HCT116 (cell line): ENCODE results near the gene STON2. TPM values are rescaled to one million over a fixed set of nuclear protein-coding genes. Genes with fewer than 3 reads are reported as not detected.

Experiments
- ATAC-seq: fragments of 200-7000 bp; cut with Tn5 transposase; 2 replicates; pipeline ENCODE4 v1.9.1; 2020; ENCODE audit warnings: mild to moderate bottlenecking, moderate library complexity
- BruUV-seq: library from RNA; stranded (reverse); fragments of 400-500 nt; replicated peaks from 2 replicates; lab custom pipeline; 2021; lab: Mats Ljungman, UMichigan
- CTCF ChIA-PET: fragments of 300-600 bp; sonication (Branson Sonifier 250); formaldehyde crosslinking; loops from one replicate; lab custom pipeline; 2021; ENCODE audit warnings: antibody characterized with exemption; lab: Charles Lee
- POLR2A ChIA-PET: fragments of 300-600, 350-600 bp; sonication (Branson Sonifier 250); formaldehyde crosslinking; loops from one replicate; lab custom pipeline; 2021; ENCODE audit warnings: antibody characterized with exemption; lab: Charles Lee
- RAD21 ChIA-PET, 2 experiments: fragments of 300-600 bp; sonication (Branson Sonifier 250); formaldehyde crosslinking; loops; one replicate each; lab custom pipeline; 2023; ENCODE audit warnings: low total read pairs in 2 of 2; ENCODE audit not compliant: uncharacterized antibody in 2 of 2, unreplicated experiment in 2 of 2, low non-redundant PET in 1 of 2; lab: Charles Lee
- DNase-seq: peaks from one replicate; pipeline ENCODE4 v3.0.0-alpha.2; 2010; ENCODE audit warnings: low read depth, low spot score
- H2AFZ ChIP-seq: fragments of 200-600 bp; shearing (Covaris generic), sonication (generic); 2 replicates; pipeline ENCODE4 v1.6.1; 2017; ENCODE audit warnings: low read depth, mixed run types, mixed read lengths, antibody characterized with exemption, low read length; ENCODE audit not compliant: poor library complexity, severe bottlenecking
- H3K27ac ChIP-seq: 2 replicates; pipeline ENCODE4 v1.5.1; 2012; ENCODE audit warnings: low read depth, low read length
- H3K27me3 ChIP-seq: fragments of 200-600 bp; sonication (generic); 2 replicates; pipeline ENCODE4 v1.6.1; 2016; ENCODE audit warnings: mixed run types, low read length, mixed read lengths; ENCODE audit not compliant: insufficient read depth
- H3K36me3 ChIP-seq, 2 experiments: fragments of 200-500 bp in 1 of 2; fragments of 200-600 bp in 1 of 2; sonication (Bioruptor generic) in 1 of 2; sonication (generic) in 1 of 2; 2 replicates each; pipeline versions ENCODE4 v1.5.1 to v1.6.1; 2014 to 2016; ENCODE audit warnings: low read length in 2 of 2, inconsistent platforms in 1 of 2, mixed read lengths in 1 of 2, mixed run types in 1 of 2; ENCODE audit not compliant: insufficient read depth in 2 of 2, control insufficient read depth in 1 of 2
- H3K4me1 ChIP-seq, 2 experiments: fragments of 200-600 bp in 1 of 2; sonication (generic) in 1 of 2; 2 replicates each; pipeline versions ENCODE4 v1.5.1 to v1.6.1; 2012 to 2017; ENCODE audit warnings: low read length in 2 of 2, inconsistent platforms in 1 of 2, mild to moderate bottlenecking in 1 of 2, mixed read lengths in 1 of 2, mixed run types in 1 of 2, moderate library complexity in 1 of 2; ENCODE audit not compliant: insufficient read depth in 2 of 2, control insufficient read depth in 1 of 2
- H3K4me2 ChIP-seq: fragments of 200-600 bp; sonication (generic); 2 replicates; pipeline ENCODE4 v1.6.1; 2017; ENCODE audit warnings: mixed run types, low read length, mixed read lengths
- H3K4me3 ChIP-seq, 2 experiments: fragments of 200-600 bp in 1 of 2; sonication (generic) in 1 of 2; replicated peaks in 1 of 2; 2 replicates each; pipeline ENCODE4 v1.5.1; 2011 to 2016; ENCODE audit warnings: low read length in 2 of 2, control low read depth in 1 of 2, low read depth in 1 of 2, mild to moderate bottlenecking in 1 of 2, mixed read lengths in 1 of 2, mixed run types in 1 of 2
- H3K79me2 ChIP-seq: fragments of 200-600 bp; sonication (generic); 2 replicates; pipeline ENCODE4 v1.6.1; 2017; ENCODE audit warnings: mild to moderate bottlenecking, mixed run types, low read length, moderate library complexity, mixed read lengths; ENCODE audit not compliant: insufficient read depth
- H3K9ac ChIP-seq: fragments of 200-600 bp; sonication (generic); 2 replicates; pipeline ENCODE4 v1.6.1; 2016; ENCODE audit warnings: low read length, mixed read lengths
- H3K9me2 ChIP-seq: fragments of 200-600 bp; sonication (generic), shearing (Covaris generic); 2 replicates; pipeline ENCODE4 v1.6.1; 2017; ENCODE audit warnings: mixed run types, mild to moderate bottlenecking, moderate library complexity; ENCODE audit not compliant: insufficient read depth
- H3K9me3 ChIP-seq, 2 experiments: fragments of 200-500 bp in 1 of 2; fragments of 200-600 bp in 1 of 2; sonication (Bioruptor generic) in 1 of 2; sonication (generic) in 1 of 2; 2 replicates each; pipeline ENCODE4 v1.6.1; 2014 to 2017; ENCODE audit warnings: low read length in 2 of 2, mixed read lengths in 2 of 2, inconsistent platforms in 1 of 2, low read depth in 1 of 2, mild to moderate bottlenecking in 1 of 2, mixed run types in 1 of 2, moderate library complexity in 1 of 2; ENCODE audit not compliant: control insufficient read depth in 1 of 2, insufficient read depth in 1 of 2
- H4K20me1 ChIP-seq: fragments of 200-600 bp; sonication (generic), shearing (Covaris generic); 2 replicates; pipeline ENCODE4 v1.6.1; 2017; ENCODE audit warnings: mixed run types, mild to moderate bottlenecking, moderate library complexity; ENCODE audit not compliant: insufficient read depth
- CEBPB ChIP-seq: IDR thresholded peaks from 2 replicates; pipeline ENCODE4 v1.6.1; 2012; ENCODE audit warnings: low read depth
- CTCF ChIP-seq, 3 experiments: fragments of 200-600 bp in 1 of 3; sonication (generic) in 1 of 3; IDR thresholded peaks in 2 of 3; conservative IDR thresholded peaks in 1 of 3; 2 replicates each; pipeline ENCODE4 v1.5.1; 2012 to 2017; ENCODE audit warnings: low read depth in 2 of 3, low read length in 2 of 3, antibody characterized with exemption in 1 of 3, borderline replicate concordance in 1 of 3, control low read depth in 1 of 3, mild to moderate bottlenecking in 1 of 3, mixed read lengths in 1 of 3, mixed run types in 1 of 3, moderate library complexity in 1 of 3; ENCODE audit not compliant: insufficient read depth in 1 of 3
- EGR1 ChIP-seq: IDR thresholded peaks from 2 replicates; pipeline ENCODE4 v1.6.1; 2012; ENCODE audit warnings: low read depth
- EZH2 ChIP-seq: fragments of 200-600 bp; sonication (generic); IDR thresholded peaks from 2 replicates; pipeline ENCODE4 v1.6.1; 2017; ENCODE audit warnings: antibody characterized with exemption, mixed run types
- JUND ChIP-seq: IDR thresholded peaks from 2 replicates; pipeline ENCODE4 v1.6.1; 2012
- MAX ChIP-seq: IDR thresholded peaks from 2 replicates; pipeline ENCODE4 v1.6.1; 2012
- POLR2A ChIP-seq: IDR thresholded peaks from 2 replicates; pipeline ENCODE4 v1.7.0; 2011; ENCODE audit warnings: borderline replicate concordance; ENCODE audit not compliant: insufficient read depth, insufficient read length; ENCODE audit errors: extremely low read depth
- REST ChIP-seq: IDR thresholded peaks from 2 replicates; pipeline ENCODE4 v1.6.1; 2012; ENCODE audit warnings: low read depth
- SIN3A ChIP-seq: IDR thresholded peaks from 2 replicates; pipeline ENCODE4 v1.6.1; 2012; ENCODE audit warnings: low read depth
- SP1 ChIP-seq: IDR thresholded peaks from 2 replicates; pipeline ENCODE4 v1.6.1; 2012; ENCODE audit warnings: low read depth
- SRF ChIP-seq: IDR thresholded peaks from 2 replicates; pipeline ENCODE4 v1.6.1; 2012; ENCODE audit warnings: low read depth
- YY1 ChIP-seq: IDR thresholded peaks from 2 replicates; pipeline ENCODE4 v1.6.1; 2011; ENCODE audit warnings: low read length, low read depth, moderate library complexity, mild to moderate bottlenecking; ENCODE audit not compliant: insufficient replicate concordance; ENCODE audit errors: extremely low read depth
- ZBTB33 ChIP-seq: IDR thresholded peaks from 2 replicates; pipeline ENCODE4 v1.6.1; 2011; ENCODE audit warnings: mild to moderate bottlenecking, low read length, moderate library complexity; ENCODE audit not compliant: insufficient replicate concordance; ENCODE audit errors: extremely low read depth
- ZFX ChIP-seq: fragments of 450-650 bp; IDR thresholded peaks from 2 replicates; pipeline ENCODE4 v1.6.1; 2017
- intact Hi-C: fragments of 100-400 bp; cut with micrococcal nuclease; formaldehyde crosslinking; loops from 2 replicates; pipeline ENCODE4 v1.10.0; 2022
- total RNA-seq: library from RNA; stranded (reverse); gene quantifications from one replicate; pipeline ENCODE4 v1.2.1, GENCODE V29; 2021; ENCODE audit not compliant: unreplicated experiment

STON2 gene
- total RNA-seq, 1 experiment from 2014 or later, result 4.1 TPM

GRCh38 chr14:81390696-81391095 is 9.4 kb downstream of the STON2 start:
- ATAC-seq (no peak), DNase-seq (no peak)
- H3K9me3 ChIP-seq, result no peaks in the 10 kb centered on the region
- no peak overlapping the region for H3K27ac ChIP-seq
- no peaks in the 10 kb centered on the region for H3K79me2 ChIP-seq
- intact Hi-C loops, result no loop called here
- no peaks in the 10 kb centered on the region for H3K36me3 ChIP-seq
- H4K20me1 ChIP-seq, result no peaks in the 10 kb centered on the region
- RAD21 ChIA-PET, result no interaction called here
- POLR2A ChIA-PET, result no interaction called here
- no peak overlapping the region for H2AFZ ChIP-seq
- CTCF ChIA-PET, result no interaction called here
- H3K27me3 ChIP-seq, result no peaks in the 10 kb centered on the region
- H3K4me2 ChIP-seq, result no peak overlapping the region
- H3K9ac ChIP-seq, result no peak overlapping the region
- H3K4me3 ChIP-seq, result no peak overlapping the region
- H3K4me1 ChIP-seq, result peaks cover 0 to 14% of the 10 kb centered on the region in 2 experiments; a peak in 2 of 4 replicates
- H3K9me2 ChIP-seq, result no peaks in the 10 kb centered on the region
- no peak for TF ChIP-seq SRF
- no peak for TF ChIP-seq MAX
- TF ChIP-seq ZFX, result no peak
- TF ChIP-seq SIN3A, result no peak
- no peak for TF ChIP-seq ZBTB33
- no peak for TF ChIP-seq SP1
- no peak for TF ChIP-seq CEBPB
- TF ChIP-seq REST, result no peak
- TF ChIP-seq EGR1, result no peak
- TF ChIP-seq POLR2A, result no peak
- no peak for TF ChIP-seq JUND
- no peak for TF ChIP-seq CTCF (IDR thresholded peaks at IDR 0.05 in 2 of 3, conservative IDR thresholded peaks at IDR 0.05 in 1 of 3; ENCODE audit: borderline replicate concordance in 1 of 3, insufficient read depth in 1 of 3, low read depth in 2 of 3, low read length in 2 of 3)
- TF ChIP-seq YY1, result no peak
- no peak for TF ChIP-seq EZH2
- no TSS peak for BruUV-seq
